Fibroblast of the aortic adventitia (primary cell): ENCODE data around the gene SNX12. TPM values are rescaled to one million over a fixed set of nuclear protein-coding genes. Genes with fewer than 3 reads are reported as not detected.
A peak's percentile ranks its signal among the peaks of the same experiment; 100 is the strongest.

ENCODE experiments used
- DNase-seq: peaks from one replicate; pipeline ENCODE4 v3.0.0-alpha.2; 2010; ENCODE audit warnings: low read depth
- H3K4me3 ChIP-seq: 2 replicates; pipeline ENCODE4 v1.5.1; 2011; ENCODE audit warnings: low read depth, mild to moderate bottlenecking, control low read depth, low read length, moderate library complexity
- total RNA-seq: library from RNA; depleted of rRNA; stranded (reverse); fragments of >200 nt; gene quantifications from 2 replicates; pipeline ENCODE4 v1.2.3, GENCODE V29; 2012; ENCODE audit warnings: low replicate concordance
- TF ChIP-seq, protein P1 (sequence below): IDR thresholded peaks from 2 replicates; pipeline ENCODE4 v1.5.1; 2011; ENCODE audit warnings: mild to moderate bottlenecking, low read length, control low read depth, inconsistent platforms; ENCODE audit not compliant: insufficient read depth

SNX12 gene
- 61.7 and 64.1 TPM in 2 replicates for total RNA-seq

DNA sequence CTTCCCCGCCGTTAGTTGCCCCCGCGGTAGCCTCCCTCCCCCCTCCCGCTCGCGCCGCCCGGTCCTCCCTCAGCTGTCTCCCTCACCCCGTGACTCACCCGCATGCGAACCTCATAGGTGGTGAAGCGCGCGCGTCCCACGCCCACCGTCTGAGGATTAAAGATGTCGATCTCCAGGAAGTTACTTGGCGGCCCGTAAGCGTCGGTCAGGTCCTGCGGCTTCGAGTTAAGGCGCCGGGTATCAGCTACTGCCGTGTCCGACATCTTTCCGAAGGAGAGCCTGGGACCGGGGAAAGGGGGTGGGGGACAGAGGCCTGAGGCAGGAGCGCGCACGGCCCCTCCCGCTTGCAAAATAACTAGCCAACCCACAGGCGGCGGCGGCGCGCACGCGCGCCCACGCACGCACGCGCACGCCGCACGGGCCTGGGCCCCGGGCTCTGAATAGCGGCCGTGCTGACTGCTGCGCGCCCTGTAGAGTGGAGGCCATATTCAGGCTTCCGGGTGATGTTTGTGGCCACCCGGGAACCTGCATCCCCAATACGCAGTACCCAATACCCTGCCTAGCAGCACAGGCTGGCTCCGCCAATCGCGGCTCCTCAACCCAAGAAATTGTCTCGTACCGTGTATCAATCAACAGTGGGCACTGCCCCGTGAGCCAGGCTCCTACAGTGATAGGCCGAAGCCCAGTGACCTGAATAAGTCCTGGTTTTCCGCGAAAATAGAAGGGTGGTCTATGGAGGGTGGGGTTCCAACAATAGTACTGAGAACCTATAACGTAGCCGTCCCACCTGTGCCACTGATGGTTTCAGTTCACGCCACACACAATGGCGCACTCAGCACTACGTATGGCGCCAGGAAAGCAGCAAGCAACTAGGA lies at the start of gene SNX12:
Gene SNX12, minus strand, starts transcription at position 291 of the 875 bp plus-strand sequence. Its CDS starts 28 bp downstream, at position 263.
- TF ChIP-seq, protein P1, sequence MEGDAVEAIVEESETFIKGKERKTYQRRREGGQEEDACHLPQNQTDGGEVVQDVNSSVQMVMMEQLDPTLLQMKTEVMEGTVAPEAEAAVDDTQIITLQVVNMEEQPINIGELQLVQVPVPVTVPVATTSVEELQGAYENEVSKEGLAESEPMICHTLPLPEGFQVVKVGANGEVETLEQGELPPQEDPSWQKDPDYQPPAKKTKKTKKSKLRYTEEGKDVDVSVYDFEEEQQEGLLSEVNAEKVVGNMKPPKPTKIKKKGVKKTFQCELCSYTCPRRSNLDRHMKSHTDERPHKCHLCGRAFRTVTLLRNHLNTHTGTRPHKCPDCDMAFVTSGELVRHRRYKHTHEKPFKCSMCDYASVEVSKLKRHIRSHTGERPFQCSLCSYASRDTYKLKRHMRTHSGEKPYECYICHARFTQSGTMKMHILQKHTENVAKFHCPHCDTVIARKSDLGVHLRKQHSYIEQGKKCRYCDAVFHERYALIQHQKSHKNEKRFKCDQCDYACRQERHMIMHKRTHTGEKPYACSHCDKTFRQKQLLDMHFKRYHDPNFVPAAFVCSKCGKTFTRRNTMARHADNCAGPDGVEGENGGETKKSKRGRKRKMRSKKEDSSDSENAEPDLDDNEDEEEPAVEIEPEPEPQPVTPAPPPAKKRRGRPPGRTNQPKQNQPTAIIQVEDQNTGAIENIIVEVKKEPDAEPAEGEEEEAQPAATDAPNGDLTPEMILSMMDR: no peak
- peak within 1 kb of the TSS; percentile 73 for H3K4me3 ChIP-seq
- peak; percentile 94 for DNase-seq

DNA sequence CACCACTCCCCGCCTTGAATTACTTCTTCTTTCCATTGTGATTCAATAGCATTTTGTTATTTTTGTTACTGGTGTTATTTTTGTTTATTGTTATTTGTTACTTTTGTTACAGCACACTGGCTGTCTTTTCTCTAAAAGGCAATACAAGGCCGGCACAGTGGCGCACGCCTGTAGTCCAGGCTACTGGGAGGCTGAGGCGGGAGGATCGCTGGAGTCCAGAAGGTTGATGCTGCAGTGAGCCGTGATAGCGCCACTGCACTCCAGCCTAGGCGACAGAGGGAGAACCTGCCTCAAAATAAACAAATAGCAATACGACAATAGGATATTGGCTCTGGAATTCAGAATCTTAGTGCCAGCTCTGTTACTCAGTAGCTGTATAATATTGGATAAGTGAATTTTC lies 49.2 kb upstream of the SNX12 start:
- no peak for DNase-seq
- TF ChIP-seq, protein P1: no peak
- no peak overlapping the region for H3K4me3 ChIP-seq

DNA sequence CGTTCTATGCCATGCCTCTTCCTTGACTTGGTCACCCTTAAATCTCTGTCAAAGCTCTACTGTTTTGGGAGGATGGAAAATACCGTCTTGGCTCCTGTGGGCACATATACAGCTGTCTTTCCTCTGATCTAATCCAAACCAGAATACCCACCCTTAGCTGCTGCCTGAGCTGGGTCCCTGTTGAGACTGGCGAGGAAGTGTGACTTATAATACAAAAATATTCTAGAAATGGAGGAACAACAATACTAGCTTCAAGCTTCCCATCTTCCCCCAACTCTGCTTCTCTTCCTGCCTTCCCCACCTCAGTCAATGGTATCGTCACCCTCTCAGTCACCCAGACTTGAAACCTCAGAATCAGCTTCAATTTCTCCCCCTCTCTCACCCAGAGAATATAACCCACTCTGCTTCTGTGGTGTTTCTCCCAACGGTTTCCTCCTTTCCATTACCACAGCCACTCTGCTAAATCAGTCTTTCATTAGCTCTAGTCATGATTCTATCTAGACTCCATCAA lies 43.8 kb upstream of the SNX12 start:
- H3K4me3 ChIP-seq: no peak overlapping the region
- DNase-seq: no peak
- TF ChIP-seq, protein P1: no peak

DNA sequence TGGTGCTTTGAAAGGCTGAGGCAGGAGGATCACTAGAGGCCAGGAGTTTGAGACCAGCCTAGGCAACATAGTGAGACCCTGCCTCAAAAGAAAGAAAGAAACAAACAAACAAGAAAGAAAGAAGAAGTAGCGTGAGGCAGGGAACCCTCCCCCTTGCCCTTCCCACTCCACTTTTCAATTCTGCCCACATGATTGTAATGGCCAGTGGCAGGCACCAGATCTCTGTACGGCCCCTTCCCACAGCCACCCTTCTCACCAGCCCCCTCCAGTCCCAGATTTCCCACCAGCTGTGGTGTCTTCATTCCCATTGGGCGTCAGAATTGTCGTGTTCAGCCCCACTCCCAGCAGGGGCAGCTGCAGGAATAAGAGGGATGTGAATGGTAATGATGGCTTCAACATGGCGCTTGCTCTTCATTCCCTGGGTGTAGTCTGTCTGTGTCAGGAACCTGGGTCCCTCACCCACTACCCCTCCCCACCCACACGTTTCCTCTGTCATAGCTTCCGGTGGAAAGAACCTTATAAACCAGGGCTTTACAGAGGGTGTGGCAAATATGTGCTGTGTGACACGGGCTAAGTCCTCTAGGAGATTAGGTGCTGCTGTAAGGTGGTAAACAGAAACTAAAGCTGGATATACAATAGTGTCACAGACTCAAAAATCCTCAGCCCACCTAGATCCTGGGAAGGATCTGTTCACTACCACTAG lies 43.2 kb upstream of the SNX12 start, which contains the start of gene IL2RG:
Gene IL2RG, minus strand, starts transcription at position 437 of the 703 bp plus-strand sequence. Its CDS starts 38 bp downstream, at position 399.
- TF ChIP-seq, protein P1: no peak
- no peak within 1 kb of the TSS for H3K4me3 ChIP-seq
- no peak for DNase-seq

DNA sequence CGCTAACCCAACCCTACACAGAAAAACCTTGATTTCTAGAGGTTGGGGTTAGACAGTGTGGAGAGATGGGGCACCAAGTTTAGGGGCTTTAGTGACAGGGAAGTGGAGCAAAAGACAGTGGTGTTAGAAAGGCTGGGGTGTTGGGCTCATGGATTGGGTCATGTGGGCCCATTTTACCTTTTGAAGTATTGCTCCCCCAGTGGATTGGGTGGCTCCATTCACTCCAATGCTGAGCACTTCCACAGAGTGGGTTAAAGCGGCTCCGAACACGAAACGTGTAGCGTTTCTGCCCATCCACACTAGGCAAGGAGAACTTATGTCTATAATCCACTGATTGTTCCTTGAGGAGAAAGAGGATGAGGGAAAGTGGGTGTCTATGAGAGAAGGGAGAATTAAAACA lies 40.9 kb upstream of the SNX12 start:
- TF ChIP-seq, protein P1: no peak
- DNase-seq: no peak
- no peak overlapping the region for H3K4me3 ChIP-seq

DNA sequence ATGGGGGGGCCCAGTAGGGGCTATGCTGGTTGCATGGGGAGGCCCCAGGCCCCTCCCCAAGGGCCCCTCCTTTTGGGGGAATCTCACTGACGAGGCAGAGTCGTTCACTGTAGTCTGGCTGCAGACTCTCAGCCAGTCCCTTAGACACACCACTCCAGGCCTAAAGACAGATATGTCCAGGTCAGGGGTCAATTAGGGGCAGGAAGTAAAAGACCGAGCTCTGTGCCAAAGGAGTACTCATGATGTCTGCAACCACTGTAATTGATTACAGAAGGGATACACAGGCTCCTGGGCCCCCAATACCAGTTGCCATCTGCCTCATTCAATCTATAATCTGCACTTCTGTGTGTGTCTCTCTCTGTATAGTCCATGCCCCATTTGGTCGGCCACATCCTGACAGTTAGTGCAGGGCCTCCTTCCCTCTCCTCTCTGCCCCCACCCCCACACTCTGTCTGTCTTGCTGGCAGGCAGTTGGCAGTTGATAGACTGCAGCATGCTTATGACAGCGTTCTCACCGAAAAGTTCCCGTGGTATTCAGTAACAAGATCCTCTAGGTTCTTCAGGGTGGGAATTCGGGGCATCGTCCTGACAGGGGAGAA lies 39.7 kb upstream of the SNX12 start:
- TF ChIP-seq, protein P1: no peak
- no peak overlapping the region for H3K4me3 ChIP-seq
- DNase-seq: no peak
